Gastrocnemius medialis (tissue), 4 donors: ENCODE data around the gene COG7.
"Not testable (repeated sequence)": the region's sequence is repeated elsewhere in the genome, so short reads cannot be mapped to it uniquely, and the experiment has no call there.

Experiments used
- POLR2A ChIP-seq, 2 donors: fragments of 450-650 bp; IDR thresholded peaks; one replicate each; pipeline ENCODE4 v1.6.1; 2017; ENCODE audit warnings: antibody characterized with exemption in 2 of 2, mild to moderate bottlenecking in 2 of 2, moderate library complexity in 2 of 2
- TF ChIP-seq, protein P1 (sequence below), 5 experiments: fragments of 450-650 bp in 3 of 5; fragments of 200-600 bp in 2 of 5; sonication (generic) in 2 of 5; IDR thresholded peaks in 4 of 5; conservative IDR thresholded peaks in 1 of 5; 1 replicate in 4 of 5; 2 replicates in 1 of 5; pipeline ENCODE4 v1.5.1; 2016 to 2019; ENCODE audit warnings: antibody characterized with exemption in 5 of 5, mild to moderate bottlenecking in 3 of 5, moderate library complexity in 3 of 5

DNA sequence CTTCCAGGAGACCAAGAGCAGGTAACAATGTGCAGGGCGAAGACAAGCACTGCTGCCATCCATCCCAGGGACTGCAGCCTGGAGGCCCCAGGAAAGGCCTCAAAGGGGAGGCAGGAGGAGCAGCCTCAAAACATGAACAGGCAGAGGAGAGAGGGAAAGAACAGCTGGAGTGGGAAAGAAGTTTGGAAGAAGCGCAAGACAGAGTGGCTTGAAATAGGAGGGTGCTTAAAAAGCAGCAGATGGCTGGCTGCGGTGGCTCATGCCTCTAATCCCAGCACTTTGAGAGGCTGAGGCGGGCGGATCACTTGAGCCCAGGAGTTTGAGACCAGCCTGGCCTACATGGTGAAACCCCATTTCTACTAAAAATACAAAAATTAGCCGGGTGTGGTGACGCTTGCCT lies 52.5 kb downstream of the COG7 start:
- TF ChIP-seq, protein P1, sequence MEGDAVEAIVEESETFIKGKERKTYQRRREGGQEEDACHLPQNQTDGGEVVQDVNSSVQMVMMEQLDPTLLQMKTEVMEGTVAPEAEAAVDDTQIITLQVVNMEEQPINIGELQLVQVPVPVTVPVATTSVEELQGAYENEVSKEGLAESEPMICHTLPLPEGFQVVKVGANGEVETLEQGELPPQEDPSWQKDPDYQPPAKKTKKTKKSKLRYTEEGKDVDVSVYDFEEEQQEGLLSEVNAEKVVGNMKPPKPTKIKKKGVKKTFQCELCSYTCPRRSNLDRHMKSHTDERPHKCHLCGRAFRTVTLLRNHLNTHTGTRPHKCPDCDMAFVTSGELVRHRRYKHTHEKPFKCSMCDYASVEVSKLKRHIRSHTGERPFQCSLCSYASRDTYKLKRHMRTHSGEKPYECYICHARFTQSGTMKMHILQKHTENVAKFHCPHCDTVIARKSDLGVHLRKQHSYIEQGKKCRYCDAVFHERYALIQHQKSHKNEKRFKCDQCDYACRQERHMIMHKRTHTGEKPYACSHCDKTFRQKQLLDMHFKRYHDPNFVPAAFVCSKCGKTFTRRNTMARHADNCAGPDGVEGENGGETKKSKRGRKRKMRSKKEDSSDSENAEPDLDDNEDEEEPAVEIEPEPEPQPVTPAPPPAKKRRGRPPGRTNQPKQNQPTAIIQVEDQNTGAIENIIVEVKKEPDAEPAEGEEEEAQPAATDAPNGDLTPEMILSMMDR (IDR thresholded peaks at IDR 0.05 in 4 of 5, conservative IDR thresholded peaks at IDR 0.05 in 1 of 5) = not testable (repeated sequence)
- not testable (repeated sequence) for TF ChIP-seq POLR2A (IDR thresholded peaks at IDR 0.05)
